SK-N-SH (cell line): ENCODE data around the gene ADAP1. TPM values are rescaled to one million over a fixed set of nuclear protein-coding genes. Genes with fewer than 3 reads are reported as not detected.

Experiments
- CTCF ChIA-PET: fragments of 300-600, 350-600 bp; formaldehyde crosslinking; extraction: SDS; loops from one replicate; lab custom pipeline; 2021; lab: Yijun Ruan, JAX
- POLR2A ChIA-PET: fragments of 350-600 bp; sonication (Branson Sonifier 250); formaldehyde crosslinking; extraction: SDS; loops from one replicate; lab custom pipeline; 2020; ENCODE audit warnings: antibody characterized with exemption, inconsistent platforms; lab: Yijun Ruan, JAX
- DNase-seq: peaks from one replicate; pipeline ENCODE4 v3.0.0; 2012
- H2AFZ ChIP-seq: fragments of 200-600 bp; sonication (generic); 2 replicates; pipeline ENCODE4 v1.8.1; 2016; ENCODE audit warnings: antibody characterized with exemption, mild to moderate bottlenecking, low read depth
- H3F3A ChIP-seq: fragments of 200-600 bp; sonication (generic); replicated peaks from 2 replicates; pipeline ENCODE3; 2016; ENCODE audit warnings: antibody characterized with exemption, mild to moderate bottlenecking; ENCODE audit not compliant: insufficient read depth
- H3K27ac ChIP-seq, 2 experiments: fragments of 200-500 bp in 1 of 2; fragments of 200-600 bp in 1 of 2; sonication (Bioruptor generic) in 1 of 2; sonication (generic), shearing (Covaris generic) in 1 of 2; 2 replicates each; pipeline versions ENCODE4 v1.5.1 to v1.6.1; 2014 to 2016; ENCODE audit warnings: low read depth in 2 of 2, inconsistent platforms in 1 of 2, low read length in 1 of 2, mild to moderate bottlenecking in 1 of 2, mixed read lengths in 1 of 2
- H3K27me3 ChIP-seq: fragments of 200-600 bp; sonication (generic), shearing (Covaris generic); 2 replicates; pipeline ENCODE4 v1.6.1; 2016; ENCODE audit warnings: mixed run types; ENCODE audit not compliant: insufficient read depth
- H3K36me3 ChIP-seq, 2 experiments: fragments of 200-500 bp in 1 of 2; fragments of 200-600 bp in 1 of 2; sonication (Bioruptor generic) in 1 of 2; sonication (generic) in 1 of 2; replicated peaks in 1 of 2; 2 replicates each; pipeline versions ENCODE3 to v1.5.1; 2014 to 2016; ENCODE audit warnings: low read length in 1 of 2, mild to moderate bottlenecking in 1 of 2; ENCODE audit not compliant: insufficient read depth in 2 of 2, control insufficient read depth in 1 of 2
- H3K4me1 ChIP-seq, 2 experiments: fragments of 200-500 bp in 1 of 2; fragments of 200-600 bp in 1 of 2; sonication (Bioruptor generic) in 1 of 2; sonication (generic), shearing (Covaris generic) in 1 of 2; 2 replicates each; pipeline versions ENCODE4 v1.5.1 to v1.6.1; 2014 to 2016; ENCODE audit warnings: low read depth in 1 of 2, low read length in 1 of 2, mixed run types in 1 of 2; ENCODE audit not compliant: insufficient read depth in 2 of 2, control insufficient read depth in 1 of 2
- H3K4me2 ChIP-seq: fragments of 200-600 bp; sonication (generic), shearing (Covaris generic); 2 replicates; pipeline ENCODE4 v1.6.1; 2017; ENCODE audit warnings: mixed run types
- H3K4me3 ChIP-seq, 2 experiments: fragments of 200-500 bp in 1 of 2; fragments of 200-600 bp in 1 of 2; sonication (Bioruptor generic) in 1 of 2; sonication (generic), shearing (Covaris generic) in 1 of 2; 2 replicates each; pipeline versions ENCODE4 v1.5.1 to v1.8.1; 2014 to 2016; ENCODE audit warnings: low read depth in 2 of 2, inconsistent platforms in 1 of 2, low read length in 1 of 2, mild to moderate bottlenecking in 1 of 2, mixed read lengths in 1 of 2, moderate library complexity in 1 of 2
- H3K79me2 ChIP-seq: fragments of 200-600 bp; sonication (generic); 2 replicates; pipeline ENCODE4 v1.8.1; 2017; ENCODE audit warnings: mild to moderate bottlenecking; ENCODE audit not compliant: insufficient read depth
- H3K9ac ChIP-seq: fragments of 200-600 bp; sonication (generic); 2 replicates; pipeline ENCODE4 v1.6.1; 2017; ENCODE audit warnings: mixed run types
- H3K9me2 ChIP-seq: fragments of 200-600 bp; sonication (generic); 2 replicates; pipeline ENCODE4 v1.6.1; 2017; ENCODE audit warnings: mixed run types
- H3K9me3 ChIP-seq: fragments of 200-600 bp; sonication (generic); 2 replicates; pipeline ENCODE4 v1.6.1; 2017; ENCODE audit warnings: mixed run types, mild to moderate bottlenecking, moderate library complexity
- H4K20me1 ChIP-seq: fragments of 200-600 bp; sonication (generic); 2 replicates; pipeline ENCODE4 v1.6.1; 2017; ENCODE audit warnings: mild to moderate bottlenecking, mixed run types; ENCODE audit not compliant: insufficient read depth
- CHD2 ChIP-seq: fragments of 150-350 bp; IDR thresholded peaks from 2 replicates; pipeline ENCODE4 v1.6.1; 2018; ENCODE audit warnings: low read length; ENCODE audit not compliant: partially characterized antibody
- GABPA ChIP-seq: IDR thresholded peaks from 2 replicates; pipeline ENCODE4 v1.4.0; 2012; ENCODE audit warnings: low read depth, mild to moderate bottlenecking
- GATA2 ChIP-seq: sonication (generic); formaldehyde crosslinking; IDR thresholded peaks from 2 replicates; pipeline ENCODE4 v1.5.0; 2020; ENCODE audit warnings: mild to moderate bottlenecking, missing genetic modification reagents
- IRF3 ChIP-seq: fragments of 150-350 bp; IDR thresholded peaks from 2 replicates; pipeline ENCODE4 v1.6.1; 2016; ENCODE audit warnings: mild to moderate bottlenecking, low read depth, low read length
- JUND ChIP-seq: IDR thresholded peaks from 2 replicates; pipeline ENCODE4 v1.4.0; 2012
- NRF1 ChIP-seq: IDR thresholded peaks from 2 replicates; pipeline ENCODE4 v1.6.1; 2012; ENCODE audit warnings: low read depth, mild to moderate bottlenecking, low read length
- RAD21 ChIP-seq: IDR thresholded peaks from 2 replicates; pipeline ENCODE4 v1.6.1; 2012; ENCODE audit warnings: mild to moderate bottlenecking, low read length
- RCOR1 ChIP-seq: fragments of 150-350 bp; IDR thresholded peaks from 2 replicates; pipeline ENCODE4 v1.6.1; 2017; ENCODE audit warnings: antibody characterized with exemption, low read length
- RFX5 ChIP-seq: IDR thresholded peaks from 2 replicates; pipeline ENCODE4 v1.6.1; 2012; ENCODE audit warnings: mild to moderate bottlenecking, improper control_type of control experiment, low read length
- RXRA ChIP-seq: IDR thresholded peaks from 2 replicates; pipeline ENCODE4 v1.4.0; 2012; ENCODE audit warnings: low read depth, mild to moderate bottlenecking, borderline replicate concordance
- SMC3 ChIP-seq: IDR thresholded peaks from 2 replicates; pipeline ENCODE4 v1.6.1; 2012; ENCODE audit warnings: low read depth, low read length, improper control_type of control experiment
- TCF12 ChIP-seq: IDR thresholded peaks from 2 replicates; pipeline ENCODE4 v1.4.0; 2012
- TEAD4 ChIP-seq: IDR thresholded peaks from 2 replicates; pipeline ENCODE4 v1.4.0; 2012; ENCODE audit warnings: mild to moderate bottlenecking, borderline replicate concordance; ENCODE audit not compliant: insufficient read depth
- YY1 ChIP-seq: IDR thresholded peaks from 2 replicates; pipeline ENCODE4 v1.4.0; 2012; ENCODE audit warnings: low read depth, mild to moderate bottlenecking
- WGBS: methylation state at CpG from one replicate; pipeline ENCODE4 v1.1.6; 2017; ENCODE audit warnings: low lambda C conversion rate; 5-methylcytosine and 5-hydroxymethylcytosine counted together
- polyA plus RNA-seq, 3 experiments: library from polyadenylated mRNA; depleted of rRNA; stranded (reverse); fragments of >200 nt; gene quantifications; 2 replicates each; pipeline ENCODE4 v1.2.3, GENCODE V29; 2012
- TF ChIP-seq, protein P1 (sequence below): fragments of 150-350 bp; IDR thresholded peaks from 2 replicates; pipeline ENCODE4 v1.6.1; 2017; ENCODE audit warnings: antibody characterized with exemption, low read length, low read depth, borderline replicate concordance

The ADAP1 gene
- polyA plus RNA-seq, 1 of the 3 experiments (the other 2 are of a cell fraction) = 3.2 TPM

DNA sequence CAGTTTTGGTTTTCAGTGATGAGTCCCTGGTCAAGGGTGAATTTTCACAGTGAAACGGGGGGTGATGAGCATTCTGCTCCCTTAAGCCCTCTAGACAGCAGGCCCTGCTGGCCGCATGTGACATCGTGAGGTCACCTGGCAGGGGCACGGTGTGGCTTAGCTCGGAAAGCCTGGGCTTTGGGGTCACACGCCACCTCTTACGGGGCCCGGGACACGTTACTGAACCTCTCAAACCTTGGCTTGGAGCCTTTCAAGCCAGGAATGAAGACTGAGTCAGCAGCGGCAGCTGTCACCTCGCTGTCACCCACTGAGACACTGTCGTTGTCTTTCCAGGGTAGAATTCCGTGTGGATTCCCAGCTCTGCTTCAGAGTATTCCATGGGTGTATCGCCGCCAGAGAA lies 74.0 kb downstream of the ADAP1 start:
- TF ChIP-seq RXRA (no peak), GABPA (no peak), JUND (no peak), TCF12 (no peak), RCOR1 (no peak), YY1 (no peak), RAD21 (no peak), TEAD4 (no peak), GATA2 (CRISPR knock-in tag) (no peak), SMC3 (no peak), NRF1 (no peak), RFX5 (no peak)
- TF ChIP-seq, protein P1, sequence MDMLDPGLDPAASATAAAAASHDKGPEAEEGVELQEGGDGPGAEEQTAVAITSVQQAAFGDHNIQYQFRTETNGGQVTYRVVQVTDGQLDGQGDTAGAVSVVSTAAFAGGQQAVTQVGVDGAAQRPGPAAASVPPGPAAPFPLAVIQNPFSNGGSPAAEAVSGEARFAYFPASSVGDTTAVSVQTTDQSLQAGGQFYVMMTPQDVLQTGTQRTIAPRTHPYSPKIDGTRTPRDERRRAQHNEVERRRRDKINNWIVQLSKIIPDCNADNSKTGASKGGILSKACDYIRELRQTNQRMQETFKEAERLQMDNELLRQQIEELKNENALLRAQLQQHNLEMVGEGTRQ = no peak
- Histone ChIP-seq H3K9me3 (no peaks in the 10 kb centered on the region), H2AFZ (no peak overlapping the region), H3K9ac (no peak overlapping the region), H3K4me1 (peaks cover 11 to 15% of the 10 kb centered on the region in 2 experiments; a peak in 1 of 4 replicates), H3K27me3 (no peaks in the 10 kb centered on the region), H3K4me3 (no peak overlapping the region), H3K4me2 (no peak overlapping the region), H3K27ac (no peak overlapping the region), H3F3A (peaks cover 9% of the 10 kb centered on the region), H4K20me1 (peaks cover 76% of the 10 kb centered on the region), H3K79me2 (peaks cover 86% of the 10 kb centered on the region), H3K36me3 (peaks cover 9 to 15% of the 10 kb centered on the region in 2 experiments), H3K9me2 (no peaks in the 10 kb centered on the region)
- WGBS = 88% methylated on average over 11 of the region's 15 CpGs
- ChIA-PET CTCF (interaction anchor here (1.0 to 1.7 kb wide), 2 partner anchors 28 to 93 kb away, joined by 3 to 5 read pairs; no protein-coding TSS in a partner anchor), POLR2A (no interaction called here)
- DNase-seq = no peak

- no peak for DNase-seq
- CTCF ChIA-PET = interaction anchor here (0.9 to 2.3 kb wide), 4 partner anchors 85 to 547 kb away, joined by 3 to 7 read pairs (median 4); no protein-coding TSS in a partner anchor
Measured at GRCh38 chr7:879706-880105, 74.8 kb downstream of the ADAP1 start.

More at GRCh38 chr7:879706-880105, 74.8 kb downstream of the ADAP1 start:
- no peaks in the 10 kb centered on the region for H3K27me3 ChIP-seq
- peaks cover 13% of the 10 kb centered on the region for H3F3A ChIP-seq
- no peaks in the 10 kb centered on the region for H3K9me3 ChIP-seq
- H3K79me2 ChIP-seq = peaks cover 78% of the 10 kb centered on the region
- H3K4me2 ChIP-seq = no peak overlapping the region
- H3K4me1 ChIP-seq = peaks cover 11 to 19% of the 10 kb centered on the region in 2 experiments; a peak in 1 of 4 replicates
- POLR2A ChIA-PET = no interaction called here
- peaks cover 15 to 20% of the 10 kb centered on the region in 2 experiments for H3K36me3 ChIP-seq
- peaks cover 68% of the 10 kb centered on the region for H4K20me1 ChIP-seq
- H3K9me2 ChIP-seq = no peaks in the 10 kb centered on the region
- no peak overlapping the region for H3K9ac ChIP-seq
- 93% methylated on average over 14 of the region's 14 CpGs for WGBS
- TF ChIP-seq IRF3 = no peak
- TF ChIP-seq CHD2 = no peak
- H3K4me3 ChIP-seq = no peak overlapping the region
- H3K27ac ChIP-seq = no peak overlapping the region
- H2AFZ ChIP-seq = no peak overlapping the region
